ENCODE data around the gene MRPS6.

DNA sequence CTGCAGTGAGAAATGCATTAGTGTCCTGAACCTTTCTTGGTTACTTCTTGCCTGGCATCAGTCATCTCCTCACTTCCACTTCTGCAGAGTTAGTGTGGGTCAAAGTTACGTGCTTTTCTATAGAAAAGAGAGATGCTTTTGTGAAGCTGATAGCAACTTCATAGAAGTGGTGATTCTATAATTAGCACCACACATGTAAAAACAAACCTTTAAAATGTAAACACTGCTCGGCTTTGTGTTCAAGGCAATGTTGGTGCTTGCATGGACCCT is 57.3 kb downstream of the MRPS6 start:
- no peak for TF ChIP-seq CEBPB (IDR thresholded peaks at IDR 0.05; ENCODE audit: low read depth)
- TF ChIP-seq, protein P1, sequence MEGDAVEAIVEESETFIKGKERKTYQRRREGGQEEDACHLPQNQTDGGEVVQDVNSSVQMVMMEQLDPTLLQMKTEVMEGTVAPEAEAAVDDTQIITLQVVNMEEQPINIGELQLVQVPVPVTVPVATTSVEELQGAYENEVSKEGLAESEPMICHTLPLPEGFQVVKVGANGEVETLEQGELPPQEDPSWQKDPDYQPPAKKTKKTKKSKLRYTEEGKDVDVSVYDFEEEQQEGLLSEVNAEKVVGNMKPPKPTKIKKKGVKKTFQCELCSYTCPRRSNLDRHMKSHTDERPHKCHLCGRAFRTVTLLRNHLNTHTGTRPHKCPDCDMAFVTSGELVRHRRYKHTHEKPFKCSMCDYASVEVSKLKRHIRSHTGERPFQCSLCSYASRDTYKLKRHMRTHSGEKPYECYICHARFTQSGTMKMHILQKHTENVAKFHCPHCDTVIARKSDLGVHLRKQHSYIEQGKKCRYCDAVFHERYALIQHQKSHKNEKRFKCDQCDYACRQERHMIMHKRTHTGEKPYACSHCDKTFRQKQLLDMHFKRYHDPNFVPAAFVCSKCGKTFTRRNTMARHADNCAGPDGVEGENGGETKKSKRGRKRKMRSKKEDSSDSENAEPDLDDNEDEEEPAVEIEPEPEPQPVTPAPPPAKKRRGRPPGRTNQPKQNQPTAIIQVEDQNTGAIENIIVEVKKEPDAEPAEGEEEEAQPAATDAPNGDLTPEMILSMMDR (IDR thresholded peaks at IDR 0.05 in 2 of 3, conservative IDR thresholded peaks at IDR 0.05 in 1 of 3; ENCODE audit: borderline replicate concordance in 1 of 3, insufficient read depth in 1 of 3, low read depth in 2 of 3, low read length in 2 of 3): no peak
